Cortex of kidney (tissue), 1 donor: Measurements from ENCODE around the gene NKD2.
"Not testable (repeated sequence)": the region's sequence is repeated elsewhere in the genome, so short reads cannot be mapped to it uniquely, and the experiment has no call there.

ENCODE experiments used
- DNase-seq: peaks from one replicate; lab custom pipeline; 2025; lab: John Stamatoyannopoulos, UW

Gene NKD2

GRCh38 chr5:1013238-1013947 lies 4.8 kb downstream of the NKD2 start:
- DNase-seq = no peak

- DNase-seq = no peak
Measured at GRCh38 chr5:1013948-1014301, 5.3 kb downstream of the NKD2 start.

- no peak for DNase-seq
Measured at GRCh38 chr5:1014346-1014745, 5.7 kb downstream of the NKD2 start.

GRCh38 chr5:1014781-1015221 lies 6.2 kb downstream of the NKD2 start:
- no peak for DNase-seq

GRCh38 chr5:1015507-1015906 lies 6.9 kb downstream of the NKD2 start:
- DNase-seq = no peak

- DNase-seq = no peak
Measured at GRCh38 chr5:1016036-1016435, 7.4 kb downstream of the NKD2 start.

- DNase-seq = no peak
Measured at GRCh38 chr5:1016476-1016875, 7.9 kb downstream of the NKD2 start.

GRCh38 chr5:1017056-1017455 lies 8.5 kb downstream of the NKD2 start:
- DNase-seq = no peak

GRCh38 chr5:1017691-1018455 lies 9.3 kb downstream of the NKD2 start:
- DNase-seq = no peak

GRCh38 chr5:1018596-1018995 lies 10.0 kb downstream of the NKD2 start:
- no peak for DNase-seq

GRCh38 chr5:1019001-1019905 lies 10.7 kb downstream of the NKD2 start:
- no peak for DNase-seq

GRCh38 chr5:1020452-1020961 lies 11.9 kb downstream of the NKD2 start:
- no peak for DNase-seq

GRCh38 chr5:1021136-1021968 lies 12.8 kb downstream of the NKD2 start:
- DNase-seq = no peak

- DNase-seq = not testable (repeated sequence)
Measured at GRCh38 chr5:1021969-1022336, 13.4 kb downstream of the NKD2 start.

GRCh38 chr5:1026700-1027621 lies 18.4 kb downstream of the NKD2 start:
- DNase-seq = no peak

- no peak for DNase-seq
Measured at GRCh38 chr5:1027631-1028441, 19.2 kb downstream of the NKD2 start.

- no peak for DNase-seq
Measured at GRCh38 chr5:1028481-1029281, 20.1 kb downstream of the NKD2 start.

GRCh38 chr5:1029282-1029944 lies 20.8 kb downstream of the NKD2 start:
- DNase-seq = no peak
